HG03558 (cell line): Measurements from ENCODE around the gene FOXP4.
"Not testable (repeated sequence)": the region's sequence is repeated elsewhere in the genome, so short reads cannot be mapped to it uniquely, and the experiment has no call there.

Experiments used
- ATAC-seq: cut with Tn5 transposase; IDR thresholded peaks from one replicate; pipeline ENCODE4 v1.9.1; 2021; ENCODE audit warnings: moderate number of reproducible peaks; ENCODE audit not compliant: unreplicated experiment; ENCODE audit errors: extremely low read depth

FOXP4 gene

DNA sequence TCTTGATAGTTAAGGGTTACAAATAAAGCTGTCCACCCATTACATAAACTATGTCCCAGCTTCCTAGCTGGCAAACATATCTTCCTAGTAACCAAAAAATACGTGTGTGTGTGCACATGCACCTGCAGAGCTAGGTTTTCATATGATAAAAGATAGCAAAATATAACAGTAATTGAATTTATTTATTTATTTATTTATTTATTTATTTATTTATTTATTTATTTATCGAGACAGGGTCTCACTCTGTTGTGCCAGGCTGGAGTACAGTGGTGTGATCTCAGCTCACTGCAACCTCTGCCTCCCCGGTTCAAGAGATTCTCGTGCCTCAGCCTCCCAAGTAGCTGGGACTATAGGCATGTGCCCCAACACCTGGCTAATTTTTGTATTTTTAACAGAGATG, 73.0 kb downstream of the FOXP4 start:
- ATAC-seq, result not testable (repeated sequence)

DNA sequence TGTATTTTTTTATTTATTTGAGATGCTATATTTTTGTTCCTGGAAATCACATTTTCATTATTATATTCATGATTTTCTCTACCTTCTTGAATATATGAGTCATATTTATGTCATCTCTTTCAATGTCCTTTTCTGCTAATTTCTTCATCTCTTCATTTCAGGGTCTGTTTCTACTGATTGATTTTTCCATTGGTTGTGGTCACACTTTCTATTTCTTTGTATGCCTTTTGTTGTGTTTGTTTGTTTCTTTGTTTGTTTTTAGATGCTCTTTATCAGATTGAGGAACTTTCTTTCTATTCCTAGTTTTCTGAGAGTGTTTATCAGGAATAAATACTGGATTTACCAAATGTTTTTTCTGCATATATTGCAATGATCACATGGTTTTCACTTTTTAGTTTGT, 75.2 kb downstream of the FOXP4 start:
- ATAC-seq, result no peak

DNA sequence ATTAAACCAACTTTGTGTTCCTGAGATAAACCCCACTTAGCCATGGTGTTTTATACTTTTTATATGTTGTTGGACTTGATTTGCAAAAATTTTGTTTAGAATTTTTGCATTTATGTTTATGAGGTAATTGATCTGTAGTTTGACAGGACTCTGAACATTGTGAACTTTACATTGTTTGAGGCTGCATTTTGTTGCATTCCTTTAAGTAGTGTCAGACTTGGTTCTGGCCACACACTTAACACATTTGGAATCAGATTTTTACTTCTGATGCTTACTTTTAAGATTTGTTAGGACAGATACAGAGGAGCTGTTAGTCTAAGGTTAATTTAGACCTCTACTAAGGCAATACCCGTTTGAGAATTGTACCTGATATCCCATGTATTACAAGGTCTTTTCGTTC, 75.6 kb downstream of the FOXP4 start:
- ATAC-seq, result no peak

DNA sequence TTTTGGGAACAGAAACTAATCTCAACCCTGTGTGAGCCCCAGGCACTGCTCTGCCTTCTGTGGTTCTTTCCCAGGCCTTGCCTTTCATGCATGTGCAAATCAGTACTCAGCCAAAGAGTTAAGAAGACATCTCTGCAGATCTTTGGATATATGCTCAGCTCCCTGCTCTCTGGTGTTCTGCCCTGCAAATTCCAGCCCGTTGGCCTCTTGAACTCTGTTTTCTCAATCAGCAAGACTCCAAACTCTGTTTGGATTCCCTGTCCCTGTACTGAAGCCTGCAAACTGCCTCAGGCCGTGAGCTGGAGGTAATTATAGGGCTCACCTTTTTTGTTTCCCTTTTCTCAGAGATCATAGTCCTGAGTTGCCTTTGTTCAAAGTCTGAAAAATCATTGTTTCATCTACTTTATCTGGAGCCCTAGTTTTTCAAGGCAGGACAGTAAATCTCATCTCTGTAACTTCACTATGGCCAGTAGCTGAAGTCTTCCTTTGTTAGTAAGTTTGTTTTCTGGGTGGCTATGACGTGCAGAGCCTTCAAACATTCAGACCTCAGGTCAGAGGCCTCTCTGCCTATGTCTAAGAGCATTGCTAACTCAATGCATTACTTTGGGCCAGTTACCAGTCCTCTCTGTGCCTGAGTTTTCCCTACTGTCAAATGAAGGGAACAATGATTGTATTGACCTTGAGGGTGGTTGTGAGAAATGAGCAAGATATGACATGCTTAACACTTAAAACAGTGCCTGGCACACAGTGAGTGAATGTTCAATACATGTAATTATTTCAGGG, 76.2 kb downstream of the FOXP4 start:
- no peak for ATAC-seq

DNA sequence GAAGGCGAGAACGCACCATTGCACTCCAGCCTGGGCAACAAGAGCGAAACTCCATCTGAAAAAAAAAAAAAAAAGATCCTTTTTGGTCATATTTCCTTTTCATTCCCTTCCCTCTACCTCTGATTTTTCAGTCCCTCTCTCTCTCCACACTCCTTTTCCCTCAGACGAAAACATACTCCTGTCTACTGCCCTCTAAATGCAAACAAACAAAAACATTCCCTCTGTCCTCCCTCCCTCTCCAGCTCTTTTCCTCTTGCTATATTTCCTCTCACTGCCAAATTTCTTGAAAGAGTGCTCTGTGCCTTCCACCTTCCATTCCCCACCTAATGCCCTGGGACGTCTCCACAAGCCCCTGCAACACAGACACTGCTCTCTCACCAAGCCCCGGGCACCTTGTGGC, 77.1 kb downstream of the FOXP4 start:
- ATAC-seq, result no peak

DNA sequence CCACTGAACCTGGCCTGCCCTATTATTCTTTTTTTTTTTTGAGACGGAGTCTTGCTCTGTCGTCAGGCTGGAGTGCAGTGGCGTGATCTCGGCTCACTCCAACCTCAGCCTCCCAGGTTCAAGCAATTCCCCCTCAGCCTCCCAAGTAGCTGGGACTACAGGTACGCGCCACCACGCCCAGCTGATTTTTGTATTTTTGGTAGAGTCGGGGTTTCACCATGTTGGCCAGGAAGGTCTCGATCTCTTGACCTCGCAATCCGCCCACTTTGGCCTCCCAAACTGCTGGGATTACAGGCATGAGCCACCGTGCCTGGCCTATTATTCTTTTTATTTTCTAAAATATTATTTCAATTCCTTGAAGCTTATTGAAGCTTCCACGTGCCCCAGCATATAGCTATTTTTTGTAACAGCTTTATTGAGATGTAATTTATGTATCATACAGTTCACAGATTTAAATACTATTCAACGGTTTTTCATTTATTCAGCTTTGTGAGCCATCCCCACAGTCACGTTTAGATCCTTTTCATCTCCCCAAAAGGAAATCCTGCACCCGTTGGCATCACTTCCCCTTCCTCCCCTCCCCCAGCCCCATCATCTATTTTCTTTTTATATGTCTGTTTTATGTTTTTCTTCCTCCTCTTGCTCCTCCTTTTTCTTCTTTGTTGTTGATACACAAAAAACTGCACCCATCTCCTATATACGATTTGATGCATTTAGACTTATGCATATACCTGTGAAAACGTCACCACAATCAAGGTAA, 78.6 kb downstream of the FOXP4 start:
- no peak for ATAC-seq

- no peak for ATAC-seq
These were observed 79.3 kb downstream of the FOXP4 start for GRCh38 chr6:41625442-41625841.

DNA sequence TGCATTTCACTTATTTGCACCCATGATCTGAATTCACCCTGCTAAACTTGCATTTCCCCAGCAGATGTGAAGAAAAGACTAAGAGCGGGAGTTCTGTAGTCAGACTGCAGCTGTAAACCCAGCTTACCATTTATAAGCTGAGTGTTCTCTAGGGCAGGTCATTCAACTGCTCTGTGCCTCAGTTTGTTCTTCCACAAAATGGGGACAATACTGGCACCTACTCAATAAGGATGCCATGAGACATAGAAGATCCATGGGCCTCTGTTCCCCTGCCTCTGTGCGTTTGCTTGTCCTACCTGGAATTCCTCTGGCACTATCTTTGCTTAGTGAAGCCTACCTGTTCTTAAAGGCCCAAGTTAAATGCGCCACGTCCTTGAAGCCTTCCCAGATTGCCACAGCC, 79.8 kb downstream of the FOXP4 start:
- no peak for ATAC-seq

DNA sequence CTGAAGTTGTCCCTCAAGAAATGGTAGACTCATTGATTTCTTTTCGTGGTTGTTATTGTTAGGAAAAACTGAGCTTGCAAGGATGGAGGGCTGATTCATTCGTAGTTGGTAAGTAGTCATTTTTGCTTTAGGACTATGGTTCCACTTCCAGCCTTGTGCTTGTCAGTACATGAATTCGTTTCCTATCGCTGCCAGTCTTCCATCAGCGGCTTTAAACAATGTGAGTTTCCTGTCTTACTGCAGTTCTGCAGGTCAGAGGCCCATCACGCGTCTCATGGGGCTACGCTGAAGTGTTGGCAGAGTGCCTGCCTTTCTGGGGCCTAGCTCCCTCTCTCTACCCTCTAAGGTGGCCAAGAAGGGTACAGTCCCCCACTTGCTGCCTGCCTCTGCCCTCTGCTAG, 80.7 kb downstream of the FOXP4 start:
- ATAC-seq, result no peak

GRCh38 chr6:41629128-41629527, 82.9 kb downstream of the FOXP4 start:
- ATAC-seq, result no peak

DNA sequence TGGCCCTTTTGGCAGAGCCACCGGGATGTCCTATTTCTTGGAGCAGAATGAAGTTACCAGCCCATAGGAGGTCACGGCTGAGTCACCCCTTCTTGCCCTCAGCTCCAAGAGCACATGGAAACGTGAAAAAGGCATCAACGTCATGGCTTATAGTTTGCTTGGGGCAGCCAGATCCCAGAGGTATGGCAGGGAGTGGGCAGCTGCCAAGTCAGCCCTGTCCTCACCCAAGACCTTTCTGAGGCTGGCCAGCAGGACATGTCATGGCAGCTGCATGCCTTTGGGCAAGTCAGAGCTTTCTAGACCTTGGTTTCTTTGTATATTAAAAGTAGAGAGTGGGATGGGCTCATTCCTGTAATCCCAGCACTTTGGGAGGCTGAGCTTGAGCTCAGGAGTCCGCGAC, 83.9 kb downstream of the FOXP4 start:
- no peak for ATAC-seq

- no peak for ATAC-seq
These were observed 84.8 kb downstream of the FOXP4 start for GRCh38 chr6:41630946-41631345.

DNA sequence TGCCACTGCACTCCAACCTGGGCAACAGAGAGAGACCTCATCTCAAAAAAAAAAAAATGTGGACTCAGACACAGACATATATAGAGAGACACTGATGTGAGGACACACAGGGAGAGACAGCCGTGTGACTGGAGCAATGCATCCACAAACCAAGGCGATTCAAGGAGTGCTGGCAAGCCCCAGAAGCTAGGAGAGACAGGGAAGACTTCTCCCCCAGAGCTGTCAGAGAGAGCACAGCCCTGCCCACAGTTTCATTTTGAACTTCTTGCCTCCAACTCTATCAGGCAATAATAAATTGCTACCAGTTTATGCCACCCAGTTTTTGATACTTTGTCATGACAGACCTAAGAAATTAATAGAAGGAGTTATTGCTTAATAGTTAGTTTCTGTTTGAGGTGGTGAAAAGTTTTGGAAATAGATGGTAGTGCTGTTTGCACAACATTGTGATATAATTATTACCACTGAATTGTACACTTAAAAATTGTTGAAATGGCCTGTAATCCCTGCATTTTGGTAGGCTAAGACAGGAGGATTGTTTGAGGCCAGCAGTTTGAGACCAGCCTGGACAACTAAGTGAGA, 87.0 kb downstream of the FOXP4 start:
- ATAC-seq, result no peak

DNA sequence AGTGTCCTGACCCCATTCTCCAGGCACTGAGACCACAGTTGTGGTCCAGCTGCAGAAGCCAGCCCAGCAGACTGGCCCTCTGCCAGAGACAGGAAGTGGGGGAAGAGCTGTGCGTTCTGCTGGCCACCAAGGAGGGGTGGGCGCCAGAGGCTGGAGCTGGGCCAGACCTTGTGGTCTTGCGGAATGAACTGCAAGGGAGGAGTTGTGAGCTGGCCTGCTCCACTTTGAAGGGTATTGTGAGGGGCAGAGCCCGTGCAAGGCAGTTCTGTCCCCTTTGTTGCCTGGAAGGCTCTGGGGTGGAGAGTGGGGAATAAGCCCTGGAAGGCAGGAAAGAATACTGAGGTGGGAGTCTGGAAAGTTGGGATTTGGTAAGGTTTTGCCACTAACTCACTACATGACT, 88.5 kb downstream of the FOXP4 start:
- ATAC-seq, result no peak

GRCh38 chr6:41635365-41635764, 89.2 kb downstream of the FOXP4 start:
- ATAC-seq, result no peak

- ATAC-seq, result no peak
These were observed 90.6 kb downstream of the FOXP4 start for GRCh38 chr6:41636833-41637193.

DNA sequence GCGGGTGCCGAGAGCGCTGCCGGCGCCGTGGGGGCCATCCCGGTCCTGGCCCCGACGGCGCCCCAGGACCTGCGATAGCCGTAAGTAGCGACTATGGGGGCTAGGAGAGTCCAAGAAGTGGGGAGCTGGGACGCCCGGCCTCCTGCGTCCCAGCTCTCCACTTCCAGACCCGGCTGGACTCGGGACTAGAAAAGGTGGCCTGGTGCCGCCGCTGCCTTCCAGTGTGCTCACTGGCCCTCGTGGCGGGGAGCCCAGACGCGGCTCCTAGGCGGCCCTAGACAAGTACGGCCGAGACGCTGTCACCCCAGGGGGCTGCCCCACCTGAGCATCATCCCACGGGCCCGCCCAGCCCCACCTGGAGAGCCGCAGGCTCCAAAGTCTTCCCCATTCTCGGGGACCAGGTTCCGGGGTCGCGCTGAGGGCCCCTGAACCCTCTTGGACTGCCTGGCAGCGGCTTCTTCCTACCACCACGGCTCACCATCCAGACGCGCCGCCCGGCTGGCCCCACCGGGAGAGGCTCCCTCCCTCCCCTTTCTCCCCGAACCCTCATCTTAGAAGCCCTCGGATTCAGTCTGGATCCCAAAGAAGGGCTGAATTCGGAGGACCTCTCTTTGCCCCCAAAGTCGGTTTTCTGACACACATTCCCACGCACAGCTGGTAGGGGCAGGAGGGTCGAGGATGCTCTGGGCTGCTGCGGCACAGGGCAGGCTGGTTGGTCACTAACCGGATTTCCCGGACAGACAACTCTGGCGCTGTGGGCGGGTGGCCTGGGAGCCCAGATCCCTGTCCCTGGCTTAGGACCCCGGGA, 91.2 kb downstream of the FOXP4 start:
- no peak for ATAC-seq

- no peak for ATAC-seq
These were observed 92.1 kb downstream of the FOXP4 start, which contains the start of gene MDFI for GRCh38 chr6:41638002-41638934. Gene MDFI, plus strand, starts transcription at chr6:41638468. Its CDS starts 282 bp downstream, at chr6:41638750.

DNA sequence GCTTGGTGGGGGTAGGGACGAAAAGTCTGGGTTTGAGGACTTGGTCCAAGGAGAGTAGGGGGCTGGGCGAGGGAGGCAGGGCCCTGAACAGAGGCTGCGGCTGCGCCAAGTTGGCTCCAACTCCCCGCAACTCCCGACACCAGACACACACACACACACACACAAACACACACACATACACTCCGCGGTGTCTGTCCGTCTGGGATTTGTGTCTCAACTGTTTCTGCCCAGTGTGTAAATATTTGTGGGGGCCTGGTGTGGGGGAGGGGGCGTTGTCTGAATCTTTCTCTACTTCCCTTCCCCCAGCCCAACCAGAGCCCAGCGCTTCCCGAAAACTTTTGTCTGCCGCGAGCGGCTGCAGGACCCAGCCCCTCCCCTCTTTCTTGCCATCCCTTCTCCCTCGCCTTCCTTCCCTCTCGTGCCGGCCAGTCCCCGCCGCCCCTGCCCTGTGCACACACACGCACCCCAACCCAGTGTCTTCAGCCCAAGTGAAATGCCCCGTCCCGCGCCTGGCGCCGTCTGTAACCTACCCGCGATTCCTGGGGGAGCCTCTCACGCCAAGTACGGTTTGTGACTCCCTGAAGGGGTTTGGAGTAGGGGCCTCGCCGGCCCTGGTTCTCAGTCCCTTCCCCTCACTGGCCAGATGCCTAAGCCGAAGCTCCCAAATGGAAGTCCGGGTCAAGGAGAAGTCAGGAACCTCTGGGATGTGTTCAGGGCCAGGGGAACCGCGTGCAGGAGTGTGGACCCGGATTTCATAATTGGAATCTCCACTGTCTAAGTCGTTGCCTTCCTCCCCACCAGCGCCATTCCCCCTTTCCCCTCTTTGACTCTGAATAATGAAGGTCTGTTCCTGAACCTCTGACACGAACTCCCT, 93.0 kb downstream of the FOXP4 start:
- ATAC-seq, result no peak
